ENCODE results near the gene TXNDC11.

TXNDC11 gene

DNA sequence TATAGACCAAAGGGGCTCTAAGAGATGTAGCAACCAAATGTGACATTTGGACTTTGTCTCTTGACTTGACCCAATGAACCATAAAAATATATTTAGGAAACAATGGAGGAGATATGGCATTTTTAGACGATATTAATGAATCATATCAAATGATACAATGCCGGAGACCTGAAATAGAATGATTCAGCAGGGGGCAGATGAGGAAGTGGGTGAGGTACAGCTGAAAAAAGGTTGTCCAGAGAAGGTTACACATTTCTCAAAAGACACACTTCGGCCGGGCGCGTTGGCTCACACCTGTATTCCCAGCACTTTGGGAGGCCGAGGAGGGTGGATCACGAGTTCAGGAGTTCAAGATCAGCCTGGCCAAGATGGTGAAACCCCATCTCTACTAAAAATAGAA, 90.9 kb downstream of the TXNDC11 start:
- TF ChIP-seq, protein P1, sequence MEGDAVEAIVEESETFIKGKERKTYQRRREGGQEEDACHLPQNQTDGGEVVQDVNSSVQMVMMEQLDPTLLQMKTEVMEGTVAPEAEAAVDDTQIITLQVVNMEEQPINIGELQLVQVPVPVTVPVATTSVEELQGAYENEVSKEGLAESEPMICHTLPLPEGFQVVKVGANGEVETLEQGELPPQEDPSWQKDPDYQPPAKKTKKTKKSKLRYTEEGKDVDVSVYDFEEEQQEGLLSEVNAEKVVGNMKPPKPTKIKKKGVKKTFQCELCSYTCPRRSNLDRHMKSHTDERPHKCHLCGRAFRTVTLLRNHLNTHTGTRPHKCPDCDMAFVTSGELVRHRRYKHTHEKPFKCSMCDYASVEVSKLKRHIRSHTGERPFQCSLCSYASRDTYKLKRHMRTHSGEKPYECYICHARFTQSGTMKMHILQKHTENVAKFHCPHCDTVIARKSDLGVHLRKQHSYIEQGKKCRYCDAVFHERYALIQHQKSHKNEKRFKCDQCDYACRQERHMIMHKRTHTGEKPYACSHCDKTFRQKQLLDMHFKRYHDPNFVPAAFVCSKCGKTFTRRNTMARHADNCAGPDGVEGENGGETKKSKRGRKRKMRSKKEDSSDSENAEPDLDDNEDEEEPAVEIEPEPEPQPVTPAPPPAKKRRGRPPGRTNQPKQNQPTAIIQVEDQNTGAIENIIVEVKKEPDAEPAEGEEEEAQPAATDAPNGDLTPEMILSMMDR (IDR thresholded peaks at IDR 0.05; ENCODE audit: extremely low read depth, missing control alignments) = no peak
- DNase-seq (ENCODE audit: low spot score) = no peak

GRCh38 chr16:11650641-11651591, 91.7 kb downstream of the TXNDC11 start:
- DNase-seq (ENCODE audit: low spot score) = no peak
- TF ChIP-seq, protein P1 (IDR thresholded peaks at IDR 0.05; ENCODE audit: extremely low read depth, missing control alignments) = no peak

- TF ChIP-seq, protein P1 (IDR thresholded peaks at IDR 0.05; ENCODE audit: extremely low read depth, missing control alignments) = no peak
- DNase-seq (ENCODE audit: low spot score) = no peak
These were observed 93.4 kb downstream of the TXNDC11 start for GRCh38 chr16:11649276-11649675.

GRCh38 chr16:11642765-11643116, 99.9 kb downstream of the TXNDC11 start:
- TF ChIP-seq, protein P1 (IDR thresholded peaks at IDR 0.05; ENCODE audit: extremely low read depth, missing control alignments) = no peak
- DNase-seq (ENCODE audit: low spot score) = no peak

- TF ChIP-seq, protein P1 (IDR thresholded peaks at IDR 0.05; ENCODE audit: extremely low read depth, missing control alignments) = peak; percentile 63
- DNase-seq (ENCODE audit: low spot score) = peak; percentile 57
These were observed 101.5 kb downstream of the TXNDC11 start for GRCh38 chr16:11640987-11641817.

GRCh38 chr16:11639925-11640899, 102.4 kb downstream of the TXNDC11 start:
- DNase-seq (ENCODE audit: low spot score) = no peak
- TF ChIP-seq, protein P1 (IDR thresholded peaks at IDR 0.05; ENCODE audit: extremely low read depth, missing control alignments) = no peak

Measured in GM20000 (cell line).